CD4-positive, alpha-beta memory T cell (primary cell): Measurements from ENCODE around the gene S100Z. TPM values are rescaled to one million over a fixed set of nuclear protein-coding genes. Genes with fewer than 3 reads are reported as not detected.

Source experiments
- CTCF ChIA-PET: fragments of 350-600 bp; sonication (Branson Sonifier 250); formaldehyde crosslinking; loops from one replicate; lab custom pipeline; 2021; ENCODE audit warnings: inconsistent platforms; ENCODE audit not compliant: partially characterized antibody; lab: Charles Lee
- POLR2A ChIA-PET: fragments of 350-600 bp; sonication (Branson Sonifier 250); formaldehyde crosslinking; loops from one replicate; lab custom pipeline; 2021; ENCODE audit not compliant: partially characterized antibody; lab: Charles Lee
- DNase-seq, 5 donors: peaks; one replicate each; pipeline versions ENCODE4 v3.0.0 to v3.0.0-alpha.2; 2020 to 2022; ENCODE audit warnings: mixed read lengths in 1 of 5
- H3K27ac ChIP-seq: one replicate; pipeline ENCODE4 v1.7.0; 2013; ENCODE audit warnings: low read depth, low read length
- H3K27me3 ChIP-seq: 2 replicates; pipeline ENCODE4 v1.7.0; 2013; ENCODE audit warnings: mild to moderate bottlenecking, low read length, moderate library complexity; ENCODE audit not compliant: insufficient read depth
- H3K36me3 ChIP-seq: 2 replicates; pipeline ENCODE4 v1.7.0; 2013; ENCODE audit warnings: mild to moderate bottlenecking, low read length, moderate library complexity; ENCODE audit not compliant: insufficient read depth
- H3K4me1 ChIP-seq: 2 replicates; pipeline ENCODE4 v1.7.0; 2013; ENCODE audit warnings: mild to moderate bottlenecking, low read length, moderate library complexity; ENCODE audit not compliant: insufficient read depth
- H3K4me3 ChIP-seq, 2 donors: one replicate each; pipeline ENCODE4 v1.7.0; 2013; ENCODE audit warnings: low read length in 2 of 2, mild to moderate bottlenecking in 1 of 2
- H3K9me3 ChIP-seq, 2 donors: one replicate each; pipeline ENCODE4 v1.7.0; 2013; ENCODE audit warnings: low read length in 2 of 2, control low read depth in 1 of 2; ENCODE audit not compliant: control insufficient read depth in 1 of 2
- H3K27ac Mint-ChIP-seq, 7 donors: one replicate each; pipeline ENCODE4 v1.8.0; 2020 to 2021; ENCODE audit warnings: mixed read lengths in 7 of 7, mild to moderate bottlenecking in 6 of 7, inconsistent platforms in 3 of 7, moderate library complexity in 3 of 7
- H3K27me3 Mint-ChIP-seq, 2 donors: one replicate each; pipeline ENCODE4 v1.8.0; 2020 to 2021; ENCODE audit warnings: mixed read lengths in 2 of 2
- H3K36me3 Mint-ChIP-seq, 2 donors: one replicate each; pipeline ENCODE4 v1.8.0; 2020 to 2021; ENCODE audit warnings: mixed read lengths in 2 of 2, inconsistent platforms in 1 of 2, mild to moderate bottlenecking in 1 of 2
- H3K4me1 Mint-ChIP-seq, 4 donors: one replicate each; pipeline ENCODE4 v1.8.0; 2020 to 2021; ENCODE audit warnings: mixed read lengths in 4 of 4, mild to moderate bottlenecking in 1 of 4
- H3K4me3 Mint-ChIP-seq, 8 donors: one replicate each; pipeline ENCODE4 v1.8.0; 2020 to 2021; ENCODE audit warnings: mixed read lengths in 8 of 8, mild to moderate bottlenecking in 7 of 8, moderate library complexity in 6 of 8, inconsistent platforms in 3 of 8
- H3K9me3 Mint-ChIP-seq, 8 donors: one replicate each; pipeline ENCODE4 v1.8.0; 2020 to 2021; ENCODE audit warnings: mixed read lengths in 8 of 8, mild to moderate bottlenecking in 5 of 8, inconsistent platforms in 3 of 8, moderate library complexity in 1 of 8
- intact Hi-C: fragments of 100-400 bp; cut with micrococcal nuclease; formaldehyde crosslinking; loops from one replicate; pipeline ENCODE4 v1.15.1; 2023
- polyA plus RNA-seq, 2 donors: library from polyadenylated mRNA; unstranded; fragments of 300-500 nt; fragmentation: Illumina TruSeq; gene quantifications; one replicate each; pipeline ENCODE4 v1.2.3, GENCODE V29; 2021
- total RNA-seq, 2 experiments: library from RNA; stranded (reverse); gene quantifications; one replicate each; pipeline ENCODE4 v1.2.3, GENCODE V29; 2021

The S100Z gene
- total and polyA plus RNA-seq, 4 experiments from 2014 or later: 0.13 to 2.3 (median 1.4) TPM

DNA sequence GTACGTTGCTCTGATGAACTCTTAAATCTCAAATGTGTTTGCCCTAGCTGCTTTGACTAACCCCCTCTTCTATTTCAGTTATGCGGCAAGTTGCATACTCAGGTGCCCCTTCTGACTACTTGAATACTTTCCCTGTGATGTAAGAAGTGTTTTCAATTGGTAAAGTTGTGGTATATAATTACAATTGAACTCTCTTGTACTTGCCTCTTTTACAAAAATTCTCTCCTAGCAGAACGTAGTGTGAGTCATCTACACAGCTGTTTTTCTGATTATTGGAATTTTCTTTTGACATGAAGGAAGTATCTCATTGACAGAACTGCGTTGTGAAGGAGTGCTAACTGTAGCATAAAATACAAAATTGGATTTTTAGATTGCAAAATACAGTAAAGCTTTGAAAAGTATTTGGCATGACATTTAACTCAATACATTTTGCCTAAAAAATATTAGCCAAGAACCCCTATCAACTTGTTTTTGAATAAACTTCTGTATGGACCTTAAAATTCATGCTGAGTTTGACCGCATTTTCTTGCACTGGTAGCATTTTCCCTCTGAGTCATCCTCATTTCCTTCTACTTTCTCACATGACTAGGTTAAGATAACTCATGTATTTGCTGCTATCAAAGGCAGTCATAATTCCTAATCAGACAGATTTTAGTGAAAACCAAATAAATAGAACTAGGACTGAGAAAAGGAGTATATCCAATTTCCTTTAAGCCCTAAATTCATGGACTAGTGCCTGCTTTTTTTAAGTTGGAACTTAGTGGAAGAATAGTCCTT, 109.4 kb downstream of the S100Z start:
- ChIA-PET CTCF (no interaction called here), POLR2A (no interaction called here)
- DNase-seq: no peak
- peaks cover 10% of the 10 kb centered on the region for H3K27me3 ChIP-seq
- H3K4me1 Mint-ChIP-seq: peaks cover 7 to 13% (median 10%) of the 10 kb centered on the region in 4 donors
- intact Hi-C loops: no loop called here
- no peaks in the 10 kb centered on the region for H3K9me3 ChIP-seq
- no peak overlapping the region for H3K4me3 ChIP-seq
- H3K27ac ChIP-seq: no peak overlapping the region
- no peaks in the 10 kb centered on the region for H3K36me3 ChIP-seq
- no peak overlapping the region for H3K27ac Mint-ChIP-seq
- H3K4me1 ChIP-seq: peaks cover 4% of the 10 kb centered on the region
- peaks cover 16 to 18% of the 10 kb centered on the region in 2 donors for H3K27me3 Mint-ChIP-seq
- H3K9me3 Mint-ChIP-seq: no peaks in the 10 kb centered on the region
- no peak overlapping the region for H3K4me3 Mint-ChIP-seq
- H3K36me3 Mint-ChIP-seq: no peaks in the 10 kb centered on the region

GRCh38 chr5:76960004-76960625, 110.3 kb downstream of the S100Z start:
- Mint-ChIP-seq H3K9me3 (no peaks in the 10 kb centered on the region), H3K36me3 (no peaks in the 10 kb centered on the region), H3K27me3 (peaks cover 8 to 9% of the 10 kb centered on the region in 2 donors), H3K27ac (no peak overlapping the region), H3K4me3 (no peak overlapping the region), H3K4me1 (peaks cover 5 to 10% (median 7%) of the 10 kb centered on the region in 4 donors)
- H3K36me3 ChIP-seq: no peaks in the 10 kb centered on the region
- no peak overlapping the region for H3K27ac ChIP-seq
- no peaks in the 10 kb centered on the region for H3K9me3 ChIP-seq
- intact Hi-C loops: no loop called here
- peaks cover 3% of the 10 kb centered on the region for H3K27me3 ChIP-seq
- CTCF ChIA-PET: no interaction called here
- no peaks in the 10 kb centered on the region for H3K4me1 ChIP-seq
- POLR2A ChIA-PET: no interaction called here
- no peak overlapping the region for H3K4me3 ChIP-seq
- DNase-seq: no peak

DNA sequence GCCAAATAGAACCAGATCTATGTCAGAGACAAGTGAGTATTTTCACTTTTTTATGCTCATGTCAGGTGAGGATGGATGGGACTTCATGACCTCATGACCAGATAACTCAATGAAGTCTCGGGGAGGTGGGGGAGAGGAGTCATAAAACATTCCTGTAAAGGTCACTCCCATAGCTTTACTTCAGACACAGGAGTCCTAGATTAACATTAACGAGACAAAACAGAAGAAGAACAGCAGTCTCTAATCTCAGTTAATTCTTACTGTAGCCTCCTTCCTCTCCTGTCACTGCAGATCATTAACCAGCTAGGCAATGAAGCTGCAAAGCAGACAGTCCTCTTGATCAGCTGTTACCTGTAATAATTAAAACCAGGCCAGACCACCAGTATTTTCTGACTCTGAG, 114.2 kb downstream of the S100Z start:
- H3K27me3 ChIP-seq: no peaks in the 10 kb centered on the region
- H3K9me3 Mint-ChIP-seq: no peaks in the 10 kb centered on the region
- H3K27ac ChIP-seq: no peak overlapping the region
- POLR2A ChIA-PET: no interaction called here
- no peak overlapping the region for H3K4me3 Mint-ChIP-seq
- no peak for DNase-seq
- H3K27ac Mint-ChIP-seq: no peak overlapping the region
- H3K36me3 ChIP-seq: no peaks in the 10 kb centered on the region
- no peaks in the 10 kb centered on the region for H3K9me3 ChIP-seq
- H3K4me3 ChIP-seq: no peak overlapping the region
- CTCF ChIA-PET: no interaction called here
- H3K4me1 ChIP-seq: no peaks in the 10 kb centered on the region
- H3K4me1 Mint-ChIP-seq: peaks cover 5 to 10% (median 6%) of the 10 kb centered on the region in 4 donors
- intact Hi-C loops: no loop called here
- peaks cover 2 to 3% of the 10 kb centered on the region in 2 donors for H3K27me3 Mint-ChIP-seq
- H3K36me3 Mint-ChIP-seq: no peaks in the 10 kb centered on the region

Other genes starting within 250 kb of the S100Z start
- gene F2RL2, start 226.6 kb upstream of the S100Z start, total RNA-seq: not detected
- under 1 TPM; 0.50 to 1.00 TPM for gene F2RL2, start 226.6 kb upstream of the S100Z start, polyA plus RNA-seq
- gene F2R, start 133.9 kb upstream of the S100Z start, total RNA-seq: 10 to 100 TPM; 12.4 to 14.6 TPM
- gene F2R, start 133.9 kb upstream of the S100Z start, polyA plus RNA-seq: 1 to 10 TPM; 6.7 to 8.9 TPM
- gene F2RL1, start 31.0 kb upstream of the S100Z start, total RNA-seq: 1 to 10 TPM; 5.1 to 5.5 TPM
- 1 to 10 TPM; 8.0 to 9.2 TPM for gene F2RL1, start 31.0 kb upstream of the S100Z start, polyA plus RNA-seq
- gene CRHBP, start 103.0 kb downstream of the S100Z start, total RNA-seq: not detected
- gene CRHBP, start 103.0 kb downstream of the S100Z start, polyA plus RNA-seq: not detected
- 10 to 100 TPM; 29.4 to 29.6 TPM for gene AGGF1, start 180.4 kb downstream of the S100Z start, total RNA-seq
- 10 to 100 TPM; 14.2 to 36.1 TPM for gene AGGF1, start 180.4 kb downstream of the S100Z start, polyA plus RNA-seq
- gene ZBED3, start 237.3 kb downstream of the S100Z start, total RNA-seq: 1 to 10 TPM in 1 of 2 experiments, under 1 TPM in 1; 0.67 to 1.4 TPM
- 1 to 10 TPM in 1 of 2 donors, under 1 TPM in 1; 0.15 to 1.1 TPM for gene ZBED3, start 237.3 kb downstream of the S100Z start, polyA plus RNA-seq